Adrenal gland (tissue), 12 donors: ENCODE results near the gene AEBP1. TPM values are rescaled to one million over a fixed set of nuclear protein-coding genes. Genes with fewer than 3 reads are reported as not detected.

Experiments used
- DNase-seq, 7 donors: peaks; one replicate each; pipeline ENCODE4 v3.0.0-alpha.2; 2019 to 2020
- H3K27ac ChIP-seq, 5 donors: fragments of 200-600 bp; sonication (generic) in 4 of 5; 1 replicate in 3 of 5; 2 replicates in 2 of 5; pipeline versions ENCODE4 v1.5.1 to v1.8.0; 2016 to 2020; ENCODE audit warnings: mild to moderate bottlenecking in 1 of 5
- H3K27me3 ChIP-seq: fragments of 200-600 bp; 2 replicates; pipeline ENCODE4 v1.8.0; 2021
- H3K36me3 ChIP-seq, 2 donors: fragments of 200-600 bp; replicated peaks in 1 of 2; 1 replicate in 1 of 2; 2 replicates in 1 of 2; pipeline versions ENCODE4 v1.5.1 to v1.8.0; 2018 to 2022
- H3K4me1 ChIP-seq, 2 donors: fragments of 200-600 bp; replicated peaks in 1 of 2; 1 replicate in 1 of 2; 2 replicates in 1 of 2; pipeline versions ENCODE4 v1.5.1 to v1.8.0; 2018 to 2021
- H3K4me3 ChIP-seq, 4 donors: fragments of 200-600 bp; sonication (generic) in 3 of 4; one replicate each; pipeline ENCODE4 v1.5.1; 2016 to 2018
- H3K9me3 ChIP-seq, 3 donors: fragments of 200-600 bp; sonication (generic) in 1 of 3; replicated peaks in 1 of 3; 1 replicate in 2 of 3; 2 replicates in 1 of 3; pipeline versions ENCODE4 v1.5.1 to v1.8.0; 2016 to 2021
- CTCF ChIP-seq, 6 experiments: fragments of 450-650 bp in 4 of 6; fragments of 200-600 bp in 2 of 6; sonication (generic) in 1 of 6; IDR thresholded peaks; 1 replicate in 5 of 6; 2 replicates in 1 of 6; pipeline versions ENCODE4 v1.5.1 to v1.8.0; 2016 to 2021; ENCODE audit warnings: antibody characterized with exemption in 6 of 6, mild to moderate bottlenecking in 2 of 6, moderate library complexity in 1 of 6
- POLR2A ChIP-seq, 2 donors: fragments of 450-650 bp; IDR thresholded peaks; one replicate each; pipeline ENCODE4 v1.6.1; 2017; ENCODE audit warnings: antibody characterized with exemption in 2 of 2, mild to moderate bottlenecking in 2 of 2, moderate library complexity in 1 of 2
- WGBS, 4 donors: extraction: QIAGEN DNeasy Blood & Tissue Kit in 2 of 4; methylation state at CpG; one replicate each; pipeline versions ENCODE4 v1.1.5 to v1.1.7; 2013 to 2017; 5-methylcytosine and 5-hydroxymethylcytosine counted together
- intact Hi-C, 2 donors: fragments of 100-400 bp; cut with DNase I; formaldehyde crosslinking; loops; one replicate each; pipeline versions ENCODE4 v1.14.1 to v1.15.0; 2022 to 2023
- polyA plus RNA-seq, 3 donors: library from polyadenylated mRNA; stranded (reverse); fragments of 200-250 nt in 2 of 3; fragments of 350-450 nt in 1 of 3; fragmentation: Illumina TruSeq in 1 of 3; extraction: RNeasy Lipid Tissue Mini Kit (QIAGEN cat#74804) in 1 of 3; gene quantifications; one replicate each; pipeline ENCODE4 v1.2.3, GENCODE V29; 2013 to 2014
- total RNA-seq, 9 donors: library from RNA; depleted of rRNA in 4 of 9; stranded (reverse); fragments of >200 nt in 4 of 9; fragments of 120-200 nt in 1 of 9; fragmentation: NEBNext Ultra II Directional in 1 of 9; extraction: Animal tissue kit (Norgen Biotek cat#: 25700) in 1 of 9; gene quantifications; one replicate each; pipeline versions ENCODE4 v1.1.0 to v1.2.4, GENCODE V29; 2013 to 2023
- donor health status: healthy with polysubstance abuse.
- donor health status: Bipolar disorder and iron deficiency.
- donor health status: DM: yes; HTN: yes; CAD: no.
- donor health status: DM: no; HTN: no; CAD: no.
- donor health status: DM: no; HTN: no; CAD: no.
- donor health status: DM: yes; HTN: yes; CAD: no.

AEBP1 gene
- total and polyA plus RNA-seq, 12 donors = 5.4 to 292 (median 127) TPM

- 91 to 94% (median 92%) methylated on average over 16 to 17 of the region's 17 CpGs for WGBS, 4 donors
Observed at GRCh38 chr7:44075296-44076075, 28.7 kb upstream of the AEBP1 start.

GRCh38 chr7:44076101-44076895 lies 27.8 kb upstream of the AEBP1 start:
- no peak for TF ChIP-seq CTCF (IDR thresholded peaks at IDR 0.05)
- no peak for TF ChIP-seq POLR2A (IDR thresholded peaks at IDR 0.05)
- no peak overlapping the region for H3K27ac ChIP-seq
- no peaks in the 10 kb centered on the region for H3K27me3 ChIP-seq
- peaks cover 10 to 22% of the 10 kb centered on the region in 2 donors for H3K4me1 ChIP-seq
- WGBS, 4 donors = 93 to 99% (median 94%) methylated on average over 14 to 20 of the region's 20 CpGs; no CpG with 5 or more reads in 1 of the 4 donors
- intact Hi-C loops = loop anchor here in 1 of 2 donors (5.0 to 10.0 kb wide), 2 partner anchors 41 to 119 kb away; no protein-coding TSS in a partner anchor
- no peaks in the 10 kb centered on the region for H3K9me3 ChIP-seq
- H3K4me3 ChIP-seq = no peak overlapping the region
- DNase-seq = peak in 3 of 7 donors; percentile 43 to 57 (median 55)
- peaks cover 0 to 79% of the 10 kb centered on the region in 2 donors for H3K36me3 ChIP-seq

More at GRCh38 chr7:44075296-44076075, 28.7 kb upstream of the AEBP1 start:
- no peak overlapping the region for H3K4me3 ChIP-seq
- peak in 1 of 7 donors; percentile 9 for DNase-seq
- no peaks in the 10 kb centered on the region for H3K27me3 ChIP-seq
- H3K4me1 ChIP-seq = peaks cover 5 to 15% of the 10 kb centered on the region in 2 donors
- peaks cover 0 to 77% of the 10 kb centered on the region in 2 donors for H3K36me3 ChIP-seq
- intact Hi-C loops = loop anchor here in 1 of 2 donors (5.0 to 10.0 kb wide), 2 partner anchors 42 to 119 kb away; no protein-coding TSS in a partner anchor
- no peaks in the 10 kb centered on the region for H3K9me3 ChIP-seq
- no peak overlapping the region for H3K27ac ChIP-seq
- TF ChIP-seq CTCF (IDR thresholded peaks at IDR 0.05) (no peak), POLR2A (IDR thresholded peaks at IDR 0.05) (no peak)

GRCh38 chr7:44077061-44077460 lies 27.1 kb upstream of the AEBP1 start:
- DNase-seq = peak in 1 of 7 donors; percentile 12
- 88 to 95% (median 94%) methylated on average over 8 to 9 of the region's 9 CpGs for WGBS, 4 donors
- Histone ChIP-seq H3K36me3 (peaks cover 0 to 79% of the 10 kb centered on the region in 2 donors), H3K27ac (no peak overlapping the region), H3K4me1 (peaks cover 16 to 23% of the 10 kb centered on the region in 2 donors), H3K4me3 (no peak overlapping the region), H3K9me3 (no peaks in the 10 kb centered on the region), H3K27me3 (no peaks in the 10 kb centered on the region)
- intact Hi-C loops = loop anchor here in 1 of 2 donors (5.0 to 10.0 kb wide), 2 partner anchors 40 to 118 kb away; no protein-coding TSS in a partner anchor
- TF ChIP-seq CTCF (IDR thresholded peaks at IDR 0.05) (no peak), POLR2A (IDR thresholded peaks at IDR 0.05) (no peak)

GRCh38 chr7:44077681-44078091 lies 26.5 kb upstream of the AEBP1 start:
- H3K36me3 ChIP-seq = peaks cover 0 to 79% of the 10 kb centered on the region in 2 donors
- H3K27ac ChIP-seq = no peak overlapping the region
- TF ChIP-seq POLR2A (IDR thresholded peaks at IDR 0.05) = no peak
- TF ChIP-seq CTCF (IDR thresholded peaks at IDR 0.05) = no peak
- H3K27me3 ChIP-seq = no peaks in the 10 kb centered on the region
- 75 to 86% (median 84%) methylated on average over 5 of the region's 5 CpGs for WGBS, 4 donors
- intact Hi-C loops = loop anchor here in 1 of 2 donors (5.0 to 10.0 kb wide), 2 partner anchors 40 to 117 kb away; no protein-coding TSS in a partner anchor
- DNase-seq = peak in 2 of 7 donors; percentile 10 to 11
- peaks cover 11 to 16% of the 10 kb centered on the region in 2 donors for H3K4me1 ChIP-seq
- no peaks in the 10 kb centered on the region for H3K9me3 ChIP-seq
- H3K4me3 ChIP-seq = no peak overlapping the region
